Lower leg skin (tissue), 3 donors: Measurements from ENCODE around the gene MACF1.

Experiments used
- POLR2A ChIP-seq, 2 donors: fragments of 450-650 bp; IDR thresholded peaks; one replicate each; pipeline ENCODE4 v1.6.1; 2016 to 2017; ENCODE audit warnings: antibody characterized with exemption in 2 of 2, mild to moderate bottlenecking in 1 of 2, moderate library complexity in 1 of 2
- TF ChIP-seq, protein P1 (sequence below), 3 donors: fragments of 450-650 bp; IDR thresholded peaks; one replicate each; pipeline ENCODE4 v1.5.1; 2016; ENCODE audit warnings: antibody characterized with exemption in 3 of 3, mild to moderate bottlenecking in 3 of 3, moderate library complexity in 2 of 3

DNA sequence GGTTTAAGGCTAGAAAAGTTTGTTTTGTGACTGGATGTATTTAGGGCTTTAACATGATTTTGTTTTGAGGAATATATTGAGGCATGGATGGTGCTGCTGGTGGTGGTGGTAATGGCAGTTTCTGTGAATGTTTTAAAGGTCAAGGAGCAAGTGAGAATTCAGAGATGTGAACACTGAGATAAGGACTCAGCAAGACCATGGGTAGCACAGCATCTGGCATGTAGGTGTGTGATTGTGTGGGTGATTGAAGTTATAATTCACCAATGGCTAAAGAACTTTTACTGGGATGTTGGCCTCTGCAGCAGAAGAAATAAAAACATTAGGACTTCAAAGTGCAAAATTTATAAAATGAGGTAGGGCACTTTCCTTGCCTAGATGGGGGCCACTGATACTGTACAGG, 65.9 kb downstream of the MACF1 start:
- TF ChIP-seq, protein P1, sequence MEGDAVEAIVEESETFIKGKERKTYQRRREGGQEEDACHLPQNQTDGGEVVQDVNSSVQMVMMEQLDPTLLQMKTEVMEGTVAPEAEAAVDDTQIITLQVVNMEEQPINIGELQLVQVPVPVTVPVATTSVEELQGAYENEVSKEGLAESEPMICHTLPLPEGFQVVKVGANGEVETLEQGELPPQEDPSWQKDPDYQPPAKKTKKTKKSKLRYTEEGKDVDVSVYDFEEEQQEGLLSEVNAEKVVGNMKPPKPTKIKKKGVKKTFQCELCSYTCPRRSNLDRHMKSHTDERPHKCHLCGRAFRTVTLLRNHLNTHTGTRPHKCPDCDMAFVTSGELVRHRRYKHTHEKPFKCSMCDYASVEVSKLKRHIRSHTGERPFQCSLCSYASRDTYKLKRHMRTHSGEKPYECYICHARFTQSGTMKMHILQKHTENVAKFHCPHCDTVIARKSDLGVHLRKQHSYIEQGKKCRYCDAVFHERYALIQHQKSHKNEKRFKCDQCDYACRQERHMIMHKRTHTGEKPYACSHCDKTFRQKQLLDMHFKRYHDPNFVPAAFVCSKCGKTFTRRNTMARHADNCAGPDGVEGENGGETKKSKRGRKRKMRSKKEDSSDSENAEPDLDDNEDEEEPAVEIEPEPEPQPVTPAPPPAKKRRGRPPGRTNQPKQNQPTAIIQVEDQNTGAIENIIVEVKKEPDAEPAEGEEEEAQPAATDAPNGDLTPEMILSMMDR (IDR thresholded peaks at IDR 0.05) = no peak
- TF ChIP-seq POLR2A (IDR thresholded peaks at IDR 0.05) = no peak
